Measurements from ENCODE around the gene TTLL11. TPM values are rescaled to one million over a fixed set of nuclear protein-coding genes. Genes with fewer than 3 reads are reported as not detected.
A peak's percentile ranks its signal among the peaks of the same experiment; 100 is the strongest.

TTLL11 gene
- total RNA-seq, 4 donors from 2014 or later, result 12.3 to 20.5 (median 15.3) TPM

- no peaks in the 10 kb centered on the region for H3K9me3 ChIP-seq
- intact Hi-C loops (cut with DNase I; ENCODE audit: low total_unique reads) (loop anchor here (10.0 kb wide), 4 partner anchors 91 to 691 kb away; partner anchors contain the start of genes MRRF and RBM18), in situ Hi-C loops (cut with MboI; ENCODE audit: low sequenced_read_pairs in 4 of 4) (loop anchor here (5.0 to 25.0 kb wide), 5 partner anchors 228 to 691 kb away; partner anchors contain the start of gene OR1K1 (in 2 of the 4))
- no peak overlapping the region for H3K4me3 ChIP-seq
- ATAC-seq, result no peak
- peaks cover 0 to 12% of the 10 kb centered on the region in 2 donors for H3K4me1 ChIP-seq
- no peak for DNase-seq
- TF ChIP-seq, protein P1, sequence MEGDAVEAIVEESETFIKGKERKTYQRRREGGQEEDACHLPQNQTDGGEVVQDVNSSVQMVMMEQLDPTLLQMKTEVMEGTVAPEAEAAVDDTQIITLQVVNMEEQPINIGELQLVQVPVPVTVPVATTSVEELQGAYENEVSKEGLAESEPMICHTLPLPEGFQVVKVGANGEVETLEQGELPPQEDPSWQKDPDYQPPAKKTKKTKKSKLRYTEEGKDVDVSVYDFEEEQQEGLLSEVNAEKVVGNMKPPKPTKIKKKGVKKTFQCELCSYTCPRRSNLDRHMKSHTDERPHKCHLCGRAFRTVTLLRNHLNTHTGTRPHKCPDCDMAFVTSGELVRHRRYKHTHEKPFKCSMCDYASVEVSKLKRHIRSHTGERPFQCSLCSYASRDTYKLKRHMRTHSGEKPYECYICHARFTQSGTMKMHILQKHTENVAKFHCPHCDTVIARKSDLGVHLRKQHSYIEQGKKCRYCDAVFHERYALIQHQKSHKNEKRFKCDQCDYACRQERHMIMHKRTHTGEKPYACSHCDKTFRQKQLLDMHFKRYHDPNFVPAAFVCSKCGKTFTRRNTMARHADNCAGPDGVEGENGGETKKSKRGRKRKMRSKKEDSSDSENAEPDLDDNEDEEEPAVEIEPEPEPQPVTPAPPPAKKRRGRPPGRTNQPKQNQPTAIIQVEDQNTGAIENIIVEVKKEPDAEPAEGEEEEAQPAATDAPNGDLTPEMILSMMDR (IDR thresholded peaks at IDR 0.05 in 4 of 5, conservative IDR thresholded peaks at IDR 0.05 in 1 of 5), result no peak
- TF ChIP-seq POLR2A (IDR thresholded peaks at IDR 0.05), result no peak
- H3K27ac ChIP-seq, result no peak overlapping the region
- peaks cover 9 to 18% (median 14%) of the 10 kb centered on the region in 3 donors for H3K27me3 ChIP-seq
- H3K36me3 ChIP-seq, result no peaks in the 10 kb centered on the region
Measured at GRCh38 chr9:122124048-122124447, 30.9 kb upstream of the TTLL11 start.

- H3K4me3 ChIP-seq, result no peak overlapping the region
- DNase-seq (peak; percentile 30 to 61), ATAC-seq (peak; percentile 61 to 82)
- TF ChIP-seq, protein P1 (IDR thresholded peaks at IDR 0.05 in 4 of 5, conservative IDR thresholded peaks at IDR 0.05 in 1 of 5), result peak; percentile 91 to 98 (median 94)
- TF ChIP-seq POLR2A (IDR thresholded peaks at IDR 0.05), result no peak
- H3K4me1 ChIP-seq, result peaks cover 0 to 12% of the 10 kb centered on the region in 2 donors
- no peaks in the 10 kb centered on the region for H3K9me3 ChIP-seq
- H3K36me3 ChIP-seq, result no peaks in the 10 kb centered on the region
- intact Hi-C loops (cut with DNase I; ENCODE audit: low total_unique reads), result loop anchor here (1.0 to 10.0 kb wide), 6 partner anchors 24 to 692 kb away; partner anchors contain the start of genes MRRF and RBM18
- peaks cover 9 to 18% (median 14%) of the 10 kb centered on the region in 3 donors for H3K27me3 ChIP-seq
- in situ Hi-C loops (cut with MboI; ENCODE audit: low sequenced_read_pairs in 4 of 4), result loop anchor here (5.0 to 25.0 kb wide), 5 partner anchors 229 to 692 kb away; partner anchors contain the start of gene OR1K1 (in 2 of the 4)
- no peak overlapping the region for H3K27ac ChIP-seq
Measured at GRCh38 chr9:122122903-122123632, 30.0 kb upstream of the TTLL11 start.

DNA sequence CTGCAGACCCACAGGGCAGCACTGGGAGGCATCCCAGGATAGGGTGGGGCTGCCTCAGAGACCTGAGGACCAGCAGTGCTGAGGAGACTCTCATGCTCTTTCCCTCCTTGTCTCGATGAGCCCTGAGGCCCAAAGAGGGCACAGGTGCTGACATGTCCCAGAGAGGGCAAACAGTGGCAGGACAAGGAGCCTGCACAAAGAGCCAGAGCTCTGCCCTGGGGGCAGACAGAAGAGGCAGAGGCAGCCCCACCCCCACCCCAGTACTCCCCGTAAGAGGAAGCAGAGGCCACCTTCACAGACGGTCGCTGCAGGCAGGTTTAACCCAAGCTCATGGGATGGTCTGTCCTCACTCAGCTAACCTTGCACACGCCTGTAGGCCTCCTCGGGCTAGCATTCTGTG lies 29.4 kb upstream of the TTLL11 start:
- H3K9me3 ChIP-seq, result no peaks in the 10 kb centered on the region
- peaks cover 0 to 12% of the 10 kb centered on the region in 2 donors for H3K4me1 ChIP-seq
- DNase-seq (no peak), ATAC-seq (no peak)
- no peak overlapping the region for H3K4me3 ChIP-seq
- intact Hi-C loops (cut with DNase I; ENCODE audit: low total_unique reads), result loop anchor here (2.0 to 10.0 kb wide), 5 partner anchors 52 to 692 kb away; partner anchors contain the start of genes MRRF and RBM18
- in situ Hi-C loops (cut with MboI; ENCODE audit: low sequenced_read_pairs in 4 of 4), result loop anchor here (5.0 to 25.0 kb wide), 5 partner anchors 230 to 692 kb away; partner anchors contain the start of gene OR1K1 (in 2 of the 4)
- peaks cover 9 to 18% (median 14%) of the 10 kb centered on the region in 3 donors for H3K27me3 ChIP-seq
- H3K36me3 ChIP-seq, result no peaks in the 10 kb centered on the region
- TF ChIP-seq, protein P1 (IDR thresholded peaks at IDR 0.05 in 4 of 5, conservative IDR thresholded peaks at IDR 0.05 in 1 of 5), result no peak
- no peak for TF ChIP-seq POLR2A (IDR thresholded peaks at IDR 0.05)
- H3K27ac ChIP-seq, result no peak overlapping the region

GRCh38 chr9:122121931-122122330 lies 28.8 kb upstream of the TTLL11 start:
- H3K4me1 ChIP-seq, result peaks cover 0 to 12% of the 10 kb centered on the region in 2 donors
- H3K9me3 ChIP-seq, result no peaks in the 10 kb centered on the region
- H3K36me3 ChIP-seq, result no peaks in the 10 kb centered on the region
- peaks cover 9 to 15% (median 13%) of the 10 kb centered on the region in 3 donors for H3K27me3 ChIP-seq
- DNase-seq, result no peak
- no peak overlapping the region for H3K27ac ChIP-seq
- no peak overlapping the region for H3K4me3 ChIP-seq
- no peak for TF ChIP-seq POLR2A (IDR thresholded peaks at IDR 0.05)
- TF ChIP-seq, protein P1 (IDR thresholded peaks at IDR 0.05 in 4 of 5, conservative IDR thresholded peaks at IDR 0.05 in 1 of 5), result no peak
- no peak for ATAC-seq
- intact Hi-C loops (cut with DNase I; ENCODE audit: low total_unique reads), result loop anchor here (2.0 to 10.0 kb wide), 5 partner anchors 51 to 693 kb away; partner anchors contain the start of genes MRRF and RBM18
- in situ Hi-C loops (cut with MboI; ENCODE audit: low sequenced_read_pairs in 4 of 4), result loop anchor here (5.0 to 25.0 kb wide), 5 partner anchors 230 to 693 kb away; partner anchors contain the start of gene OR1K1 (in 2 of the 4)
